HCT116 (cell line): ENCODE measurements around the gene UNC45A. TPM values are rescaled to one million over a fixed set of nuclear protein-coding genes. Genes with fewer than 3 reads are reported as not detected.

Experiments
- ATAC-seq: fragments of 200-7000 bp; cut with Tn5 transposase; 2 replicates; pipeline ENCODE4 v1.9.1; 2020; ENCODE audit warnings: mild to moderate bottlenecking, moderate library complexity
- BruUV-seq: library from RNA; stranded (reverse); fragments of 400-500 nt; replicated peaks from 2 replicates; lab custom pipeline; 2021; lab: Mats Ljungman, UMichigan
- CTCF ChIA-PET: fragments of 300-600 bp; sonication (Branson Sonifier 250); formaldehyde crosslinking; loops from one replicate; lab custom pipeline; 2021; ENCODE audit warnings: antibody characterized with exemption; lab: Charles Lee
- POLR2A ChIA-PET: fragments of 300-600, 350-600 bp; sonication (Branson Sonifier 250); formaldehyde crosslinking; loops from one replicate; lab custom pipeline; 2021; ENCODE audit warnings: antibody characterized with exemption; lab: Charles Lee
- RAD21 ChIA-PET, 2 experiments: fragments of 300-600 bp; sonication (Branson Sonifier 250); formaldehyde crosslinking; loops; one replicate each; lab custom pipeline; 2023; ENCODE audit warnings: low total read pairs in 2 of 2; ENCODE audit not compliant: uncharacterized antibody in 2 of 2, unreplicated experiment in 2 of 2, low non-redundant PET in 1 of 2; lab: Charles Lee
- DNase-seq: peaks from one replicate; pipeline ENCODE4 v3.0.0-alpha.2; 2010; ENCODE audit warnings: low read depth, low spot score
- H2AFZ ChIP-seq: fragments of 200-600 bp; shearing (Covaris generic), sonication (generic); 2 replicates; pipeline ENCODE4 v1.6.1; 2017; ENCODE audit warnings: low read depth, mixed run types, mixed read lengths, antibody characterized with exemption, low read length; ENCODE audit not compliant: poor library complexity, severe bottlenecking
- H3K27ac ChIP-seq: 2 replicates; pipeline ENCODE4 v1.5.1; 2012; ENCODE audit warnings: low read depth, low read length
- H3K27me3 ChIP-seq: fragments of 200-600 bp; sonication (generic); 2 replicates; pipeline ENCODE4 v1.6.1; 2016; ENCODE audit warnings: mixed run types, low read length, mixed read lengths; ENCODE audit not compliant: insufficient read depth
- H3K36me3 ChIP-seq, 2 experiments: fragments of 200-500 bp in 1 of 2; fragments of 200-600 bp in 1 of 2; sonication (Bioruptor generic) in 1 of 2; sonication (generic) in 1 of 2; 2 replicates each; pipeline versions ENCODE4 v1.5.1 to v1.6.1; 2014 to 2016; ENCODE audit warnings: low read length in 2 of 2, inconsistent platforms in 1 of 2, mixed read lengths in 1 of 2, mixed run types in 1 of 2; ENCODE audit not compliant: insufficient read depth in 2 of 2, control insufficient read depth in 1 of 2
- H3K4me1 ChIP-seq, 2 experiments: fragments of 200-600 bp in 1 of 2; sonication (generic) in 1 of 2; 2 replicates each; pipeline versions ENCODE4 v1.5.1 to v1.6.1; 2012 to 2017; ENCODE audit warnings: low read length in 2 of 2, inconsistent platforms in 1 of 2, mild to moderate bottlenecking in 1 of 2, mixed read lengths in 1 of 2, mixed run types in 1 of 2, moderate library complexity in 1 of 2; ENCODE audit not compliant: insufficient read depth in 2 of 2, control insufficient read depth in 1 of 2
- H3K4me2 ChIP-seq: fragments of 200-600 bp; sonication (generic); 2 replicates; pipeline ENCODE4 v1.6.1; 2017; ENCODE audit warnings: mixed run types, low read length, mixed read lengths
- H3K4me3 ChIP-seq, 2 experiments: fragments of 200-600 bp in 1 of 2; sonication (generic) in 1 of 2; replicated peaks in 1 of 2; 2 replicates each; pipeline ENCODE4 v1.5.1; 2011 to 2016; ENCODE audit warnings: low read length in 2 of 2, control low read depth in 1 of 2, low read depth in 1 of 2, mild to moderate bottlenecking in 1 of 2, mixed read lengths in 1 of 2, mixed run types in 1 of 2
- H3K79me2 ChIP-seq: fragments of 200-600 bp; sonication (generic); 2 replicates; pipeline ENCODE4 v1.6.1; 2017; ENCODE audit warnings: mild to moderate bottlenecking, mixed run types, low read length, moderate library complexity, mixed read lengths; ENCODE audit not compliant: insufficient read depth
- H3K9ac ChIP-seq: fragments of 200-600 bp; sonication (generic); 2 replicates; pipeline ENCODE4 v1.6.1; 2016; ENCODE audit warnings: low read length, mixed read lengths
- H3K9me2 ChIP-seq: fragments of 200-600 bp; sonication (generic), shearing (Covaris generic); 2 replicates; pipeline ENCODE4 v1.6.1; 2017; ENCODE audit warnings: mixed run types, mild to moderate bottlenecking, moderate library complexity; ENCODE audit not compliant: insufficient read depth
- H3K9me3 ChIP-seq, 2 experiments: fragments of 200-500 bp in 1 of 2; fragments of 200-600 bp in 1 of 2; sonication (Bioruptor generic) in 1 of 2; sonication (generic) in 1 of 2; 2 replicates each; pipeline ENCODE4 v1.6.1; 2014 to 2017; ENCODE audit warnings: low read length in 2 of 2, mixed read lengths in 2 of 2, inconsistent platforms in 1 of 2, low read depth in 1 of 2, mild to moderate bottlenecking in 1 of 2, mixed run types in 1 of 2, moderate library complexity in 1 of 2; ENCODE audit not compliant: control insufficient read depth in 1 of 2, insufficient read depth in 1 of 2
- H4K20me1 ChIP-seq: fragments of 200-600 bp; sonication (generic), shearing (Covaris generic); 2 replicates; pipeline ENCODE4 v1.6.1; 2017; ENCODE audit warnings: mixed run types, mild to moderate bottlenecking, moderate library complexity; ENCODE audit not compliant: insufficient read depth
- CBX3 ChIP-seq: IDR thresholded peaks from 2 replicates; pipeline ENCODE4 v1.6.1; 2012; ENCODE audit warnings: low read depth
- FOSL1 ChIP-seq: IDR thresholded peaks from 2 replicates; pipeline ENCODE4 v1.6.1; 2012; ENCODE audit warnings: low read depth
- POLR2AphosphoS5 ChIP-seq: IDR thresholded peaks from 2 replicates; pipeline ENCODE4 v1.6.1; 2011; ENCODE audit warnings: mild to moderate bottlenecking, low read depth, low read length, moderate library complexity
- TCF7L2 ChIP-seq: IDR thresholded peaks from 2 replicates; pipeline ENCODE4 v1.7.0; 2011; ENCODE audit warnings: borderline replicate concordance, inconsistent platforms; ENCODE audit not compliant: insufficient read depth, insufficient read length; ENCODE audit errors: extremely low read depth
- intact Hi-C: fragments of 100-400 bp; cut with micrococcal nuclease; formaldehyde crosslinking; loops from 2 replicates; pipeline ENCODE4 v1.10.0; 2022
- total RNA-seq: library from RNA; stranded (reverse); gene quantifications from one replicate; pipeline ENCODE4 v1.2.1, GENCODE V29; 2021; ENCODE audit not compliant: unreplicated experiment
- TF ChIP-seq, protein P1 (sequence below): IDR thresholded peaks from 2 replicates; pipeline ENCODE4 v1.6.1; 2012; ENCODE audit warnings: low read depth

Gene UNC45A
- total RNA-seq, 1 experiment from 2014 or later, result 95.4 TPM

DNA sequence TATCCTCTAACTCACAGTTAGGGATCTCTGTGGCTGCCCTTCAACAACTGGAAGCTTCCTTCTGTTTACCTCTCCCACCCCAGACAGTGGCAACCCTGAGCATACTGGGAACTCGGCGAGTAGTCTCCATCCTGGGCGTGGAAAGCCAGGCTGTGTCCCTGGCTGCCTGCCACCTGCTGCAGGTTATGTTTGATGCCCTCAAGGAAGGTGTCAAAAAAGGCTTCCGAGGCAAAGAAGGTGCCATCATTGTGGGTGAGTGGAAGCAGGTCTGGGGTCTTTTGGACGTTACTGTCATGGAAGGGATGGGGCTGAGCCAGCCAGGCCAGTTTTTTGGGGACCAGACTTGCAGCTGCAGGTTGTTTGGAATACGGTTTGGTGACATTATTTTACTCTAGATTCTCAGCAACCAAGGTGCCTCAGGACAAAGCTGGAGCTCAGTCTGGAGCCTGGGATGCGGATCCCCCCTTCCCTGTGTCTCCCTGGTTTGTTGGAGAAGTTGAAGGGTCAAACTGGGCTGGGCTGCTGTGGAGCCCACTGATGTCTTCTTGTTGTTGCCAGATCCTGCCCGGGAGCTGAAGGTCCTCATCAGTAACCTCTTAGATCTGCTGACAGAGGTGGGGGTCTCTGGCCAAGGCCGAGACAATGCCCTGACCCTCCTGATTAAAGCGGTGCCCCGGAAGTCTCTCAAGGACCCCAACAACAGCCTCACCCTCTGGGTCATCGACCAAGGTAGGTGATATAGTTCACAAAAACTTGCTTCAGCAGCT, 7.5 kb downstream of the UNC45A start:
- H3K27me3 ChIP-seq, result no peaks in the 10 kb centered on the region
- ChIA-PET RAD21 (no interaction called here), POLR2A (interaction anchor here (1.4 kb wide), 1 partner anchor 8 kb away, joined by 6 read pairs; the partner anchor contains the start of gene UNC45A), CTCF (no interaction called here)
- ATAC-seq (no peak), DNase-seq (no peak)
- no peak overlapping the region for H3K27ac ChIP-seq
- H4K20me1 ChIP-seq, result no peaks in the 10 kb centered on the region
- no peak overlapping the region for H3K4me2 ChIP-seq
- no peak overlapping the region for H2AFZ ChIP-seq
- H3K9ac ChIP-seq, result no peak overlapping the region
- peaks cover 41 to 53% of the 10 kb centered on the region in 2 experiments for H3K36me3 ChIP-seq
- H3K4me1 ChIP-seq, result no peaks in the 10 kb centered on the region
- no peaks in the 10 kb centered on the region for H3K9me3 ChIP-seq
- 0 out of 2 replicates have a peak, but pooled peaks cover 3% of the 10 kb centered on the region for H3K79me2 ChIP-seq
- H3K4me3 ChIP-seq, result no peak overlapping the region
- H3K9me2 ChIP-seq, result no peaks in the 10 kb centered on the region
- no TSS peak for BruUV-seq
- intact Hi-C loops, result no loop called here
- TF ChIP-seq, protein P1, sequence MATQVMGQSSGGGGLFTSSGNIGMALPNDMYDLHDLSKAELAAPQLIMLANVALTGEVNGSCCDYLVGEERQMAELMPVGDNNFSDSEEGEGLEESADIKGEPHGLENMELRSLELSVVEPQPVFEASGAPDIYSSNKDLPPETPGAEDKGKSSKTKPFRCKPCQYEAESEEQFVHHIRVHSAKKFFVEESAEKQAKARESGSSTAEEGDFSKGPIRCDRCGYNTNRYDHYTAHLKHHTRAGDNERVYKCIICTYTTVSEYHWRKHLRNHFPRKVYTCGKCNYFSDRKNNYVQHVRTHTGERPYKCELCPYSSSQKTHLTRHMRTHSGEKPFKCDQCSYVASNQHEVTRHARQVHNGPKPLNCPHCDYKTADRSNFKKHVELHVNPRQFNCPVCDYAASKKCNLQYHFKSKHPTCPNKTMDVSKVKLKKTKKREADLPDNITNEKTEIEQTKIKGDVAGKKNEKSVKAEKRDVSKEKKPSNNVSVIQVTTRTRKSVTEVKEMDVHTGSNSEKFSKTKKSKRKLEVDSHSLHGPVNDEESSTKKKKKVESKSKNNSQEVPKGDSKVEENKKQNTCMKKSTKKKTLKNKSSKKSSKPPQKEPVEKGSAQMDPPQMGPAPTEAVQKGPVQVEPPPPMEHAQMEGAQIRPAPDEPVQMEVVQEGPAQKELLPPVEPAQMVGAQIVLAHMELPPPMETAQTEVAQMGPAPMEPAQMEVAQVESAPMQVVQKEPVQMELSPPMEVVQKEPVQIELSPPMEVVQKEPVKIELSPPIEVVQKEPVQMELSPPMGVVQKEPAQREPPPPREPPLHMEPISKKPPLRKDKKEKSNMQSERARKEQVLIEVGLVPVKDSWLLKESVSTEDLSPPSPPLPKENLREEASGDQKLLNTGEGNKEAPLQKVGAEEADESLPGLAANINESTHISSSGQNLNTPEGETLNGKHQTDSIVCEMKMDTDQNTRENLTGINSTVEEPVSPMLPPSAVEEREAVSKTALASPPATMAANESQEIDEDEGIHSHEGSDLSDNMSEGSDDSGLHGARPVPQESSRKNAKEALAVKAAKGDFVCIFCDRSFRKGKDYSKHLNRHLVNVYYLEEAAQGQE, result no peak
- TF ChIP-seq CBX3, result no peak
- no peak for TF ChIP-seq POLR2AphosphoS5
- no peak for TF ChIP-seq FOSL1
- TF ChIP-seq TCF7L2, result no peak
